ENCODE measurements around the gene WAC.

WAC gene

DNA sequence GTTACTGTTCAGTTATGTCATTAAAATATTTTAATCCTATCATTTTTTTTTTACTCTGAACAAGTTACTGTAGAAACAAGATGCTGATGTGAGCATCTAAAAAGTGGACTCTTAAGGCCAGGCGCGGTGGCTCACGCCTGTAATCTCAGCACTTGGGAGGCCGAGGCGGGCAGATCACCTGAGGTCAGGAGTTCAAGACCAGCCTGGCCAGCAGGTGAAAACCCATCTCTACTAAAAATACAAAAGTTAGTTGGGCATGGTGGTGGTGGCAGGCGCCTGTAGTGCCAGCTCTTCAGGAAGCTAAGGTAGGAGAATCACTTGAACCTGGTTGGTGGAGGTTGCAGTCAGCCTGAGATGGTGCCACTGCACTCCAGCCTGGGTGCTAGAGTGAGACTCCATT, 2.9 kb downstream of the WAC start:
- H3K4me3 ChIP-seq (ENCODE audit: low read depth, low read length), result no peak overlapping the region
- H3K9ac ChIP-seq (ENCODE audit: low read depth, low read length), result no peak overlapping the region
- peaks cover 5% of the 10 kb centered on the region for H3K4me1 ChIP-seq (ENCODE audit: control insufficient read depth, insufficient read depth, low read length)

DNA sequence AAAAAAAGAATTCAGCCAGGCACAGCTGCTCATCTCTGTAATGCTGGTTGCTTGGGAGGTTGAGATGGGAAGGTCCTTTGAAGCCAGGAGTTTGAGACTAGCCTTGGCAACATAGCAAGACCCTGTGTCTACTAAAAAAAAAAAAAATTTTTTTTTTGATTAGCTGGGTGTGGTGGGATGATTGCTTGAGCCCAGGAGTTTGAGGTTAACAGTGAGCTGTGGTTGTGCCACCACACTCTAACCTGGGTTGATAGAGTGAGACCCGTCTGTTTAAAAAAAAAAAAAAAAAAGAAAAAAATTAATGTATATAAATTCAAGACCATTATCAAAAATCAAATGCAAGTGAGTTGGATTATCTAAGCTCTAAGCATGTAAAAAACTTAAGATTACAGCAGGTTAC, 5.7 kb downstream of the WAC start:
- Histone ChIP-seq H3K9me3 (ENCODE audit: control insufficient read depth, insufficient read depth, low read length) (no peaks in the 10 kb centered on the region), H3K4me1 (ENCODE audit: control insufficient read depth, insufficient read depth, low read length) (peaks cover 2% of the 10 kb centered on the region), H3K4me3 (ENCODE audit: low read depth, low read length) (no peak overlapping the region), H3K27me3 (ENCODE audit: control insufficient read depth, insufficient read depth, low read length) (no peaks in the 10 kb centered on the region), H3K36me3 (ENCODE audit: control insufficient read depth, insufficient read depth, low read length) (peaks cover 14% of the 10 kb centered on the region), H3K9ac (ENCODE audit: low read depth, low read length) (no peak overlapping the region)

More for the DNA sequence above, 2.9 kb downstream of the WAC start:
- Histone ChIP-seq H3K9me3 (ENCODE audit: control insufficient read depth, insufficient read depth, low read length) (no peaks in the 10 kb centered on the region), H3K27me3 (ENCODE audit: control insufficient read depth, insufficient read depth, low read length) (no peaks in the 10 kb centered on the region), H3K36me3 (ENCODE audit: control insufficient read depth, insufficient read depth, low read length) (peaks cover 14% of the 10 kb centered on the region)

DNA sequence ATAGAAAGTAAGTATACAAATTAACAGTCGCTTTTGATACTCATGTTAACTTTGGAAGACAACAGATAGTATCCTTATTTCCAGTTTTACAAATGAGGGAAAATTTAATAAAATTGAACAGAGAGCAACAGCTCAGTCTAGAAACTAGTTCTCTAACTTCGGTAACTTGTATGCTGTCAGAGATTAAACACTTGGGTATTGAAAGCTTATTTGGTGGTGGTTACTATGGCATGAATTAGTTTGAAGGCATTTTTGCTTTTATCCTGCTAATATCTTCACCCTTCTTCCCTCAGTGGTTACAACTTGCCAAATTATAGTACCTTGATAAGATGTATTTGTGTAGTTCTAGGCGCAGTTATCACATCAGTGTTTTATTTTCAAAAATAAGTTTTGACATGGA, 7.2 kb downstream of the WAC start:
- Histone ChIP-seq H3K36me3 (ENCODE audit: control insufficient read depth, insufficient read depth, low read length) (peaks cover 14% of the 10 kb centered on the region), H3K4me3 (ENCODE audit: low read depth, low read length) (no peak overlapping the region), H3K9me3 (ENCODE audit: control insufficient read depth, insufficient read depth, low read length) (no peaks in the 10 kb centered on the region), H3K4me1 (ENCODE audit: control insufficient read depth, insufficient read depth, low read length) (no peaks in the 10 kb centered on the region), H3K27me3 (ENCODE audit: control insufficient read depth, insufficient read depth, low read length) (no peaks in the 10 kb centered on the region), H3K9ac (ENCODE audit: low read depth, low read length) (no peak overlapping the region)

DNA sequence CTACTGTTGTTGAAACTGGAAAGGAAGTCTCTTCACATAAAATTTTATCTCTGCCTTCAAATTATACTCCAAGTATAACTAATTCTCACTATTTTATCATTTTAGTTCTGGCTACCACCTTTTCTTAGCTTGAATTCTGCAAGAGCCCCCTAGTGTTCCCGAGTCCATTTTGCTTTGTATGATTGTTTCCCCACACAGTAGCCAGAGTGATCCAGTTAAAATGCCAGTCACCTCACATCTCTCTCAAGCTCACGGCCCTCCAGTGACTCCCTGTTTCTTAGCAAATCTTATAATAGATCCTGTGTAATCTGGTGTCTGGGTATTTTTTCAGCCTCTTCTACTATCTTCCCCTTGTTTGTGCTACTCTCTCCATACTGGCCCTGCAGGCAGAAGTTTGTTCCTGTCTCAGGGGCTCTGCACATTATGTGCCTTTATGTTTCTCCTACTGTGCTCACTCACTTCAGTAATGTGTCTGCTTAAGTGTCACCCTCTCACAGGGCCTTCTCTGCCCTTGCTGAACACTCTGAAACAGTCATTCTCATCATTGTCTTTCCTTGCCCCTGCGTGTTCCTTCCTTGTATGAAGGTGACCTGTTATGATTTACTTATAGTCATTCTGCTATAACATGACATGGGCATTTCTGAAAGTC, 8.9 kb downstream of the WAC start:
- no peaks in the 10 kb centered on the region for H3K9me3 ChIP-seq (ENCODE audit: control insufficient read depth, insufficient read depth, low read length)
- H3K27me3 ChIP-seq (ENCODE audit: control insufficient read depth, insufficient read depth, low read length), result no peaks in the 10 kb centered on the region
- peaks cover 5% of the 10 kb centered on the region for H3K36me3 ChIP-seq (ENCODE audit: control insufficient read depth, insufficient read depth, low read length)
- H3K9ac ChIP-seq (ENCODE audit: low read depth, low read length), result no peak overlapping the region
- H3K4me3 ChIP-seq (ENCODE audit: low read depth, low read length), result no peak overlapping the region
- no peaks in the 10 kb centered on the region for H3K4me1 ChIP-seq (ENCODE audit: control insufficient read depth, insufficient read depth, low read length)

DNA sequence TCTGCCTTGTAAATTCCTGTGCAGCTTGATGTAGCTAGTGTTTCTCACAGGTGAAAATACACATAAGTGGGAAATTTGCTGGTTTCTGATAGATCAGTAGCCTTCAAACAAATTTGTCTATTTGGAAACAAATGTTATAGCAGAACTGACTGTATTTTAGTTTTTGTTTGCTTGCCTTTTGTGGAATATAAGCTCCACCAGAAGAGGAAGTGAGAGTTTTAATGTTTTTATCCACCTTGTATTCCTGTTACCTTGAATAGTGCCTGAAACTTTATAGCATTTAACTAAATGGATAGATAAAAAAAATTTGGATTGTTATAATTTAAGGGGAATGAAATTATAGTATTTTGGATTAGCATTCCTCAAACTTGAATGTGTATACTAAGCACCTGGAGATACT, 9.8 kb downstream of the WAC start:
- Histone ChIP-seq H3K4me3 (ENCODE audit: low read depth, low read length) (no peak overlapping the region), H3K9me3 (ENCODE audit: control insufficient read depth, insufficient read depth, low read length) (no peaks in the 10 kb centered on the region), H3K36me3 (ENCODE audit: control insufficient read depth, insufficient read depth, low read length) (no peaks in the 10 kb centered on the region), H3K9ac (ENCODE audit: low read depth, low read length) (no peak overlapping the region), H3K27me3 (ENCODE audit: control insufficient read depth, insufficient read depth, low read length) (no peaks in the 10 kb centered on the region), H3K4me1 (ENCODE audit: control insufficient read depth, insufficient read depth, low read length) (no peaks in the 10 kb centered on the region)

DNA sequence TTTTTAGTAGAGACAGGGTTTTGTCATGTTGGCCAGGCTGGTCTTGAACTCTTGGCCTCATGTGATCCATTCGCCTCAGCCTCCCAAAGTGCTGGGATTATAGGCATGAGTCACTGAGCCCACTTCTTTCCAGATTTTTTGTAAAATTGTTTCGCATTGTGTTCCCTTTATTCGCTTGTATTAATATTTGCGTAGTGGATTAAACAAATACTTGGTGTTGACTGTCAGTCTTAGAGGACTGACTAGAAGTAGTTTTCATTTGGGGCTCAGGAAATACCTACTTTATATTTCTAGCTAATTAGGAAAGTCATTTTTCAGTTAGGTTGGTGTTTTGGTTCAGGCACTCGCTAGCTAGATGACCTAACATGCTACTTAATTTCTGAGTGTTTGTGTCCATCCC, 11.1 kb downstream of the WAC start:
- no peaks in the 10 kb centered on the region for H3K36me3 ChIP-seq (ENCODE audit: control insufficient read depth, insufficient read depth, low read length)
- no peak overlapping the region for H3K4me3 ChIP-seq (ENCODE audit: low read depth, low read length)
- no peaks in the 10 kb centered on the region for H3K4me1 ChIP-seq (ENCODE audit: control insufficient read depth, insufficient read depth, low read length)
- H3K27me3 ChIP-seq (ENCODE audit: control insufficient read depth, insufficient read depth, low read length), result no peaks in the 10 kb centered on the region
- no peaks in the 10 kb centered on the region for H3K9me3 ChIP-seq (ENCODE audit: control insufficient read depth, insufficient read depth, low read length)
- no peak overlapping the region for H3K9ac ChIP-seq (ENCODE audit: low read depth, low read length)

DNA sequence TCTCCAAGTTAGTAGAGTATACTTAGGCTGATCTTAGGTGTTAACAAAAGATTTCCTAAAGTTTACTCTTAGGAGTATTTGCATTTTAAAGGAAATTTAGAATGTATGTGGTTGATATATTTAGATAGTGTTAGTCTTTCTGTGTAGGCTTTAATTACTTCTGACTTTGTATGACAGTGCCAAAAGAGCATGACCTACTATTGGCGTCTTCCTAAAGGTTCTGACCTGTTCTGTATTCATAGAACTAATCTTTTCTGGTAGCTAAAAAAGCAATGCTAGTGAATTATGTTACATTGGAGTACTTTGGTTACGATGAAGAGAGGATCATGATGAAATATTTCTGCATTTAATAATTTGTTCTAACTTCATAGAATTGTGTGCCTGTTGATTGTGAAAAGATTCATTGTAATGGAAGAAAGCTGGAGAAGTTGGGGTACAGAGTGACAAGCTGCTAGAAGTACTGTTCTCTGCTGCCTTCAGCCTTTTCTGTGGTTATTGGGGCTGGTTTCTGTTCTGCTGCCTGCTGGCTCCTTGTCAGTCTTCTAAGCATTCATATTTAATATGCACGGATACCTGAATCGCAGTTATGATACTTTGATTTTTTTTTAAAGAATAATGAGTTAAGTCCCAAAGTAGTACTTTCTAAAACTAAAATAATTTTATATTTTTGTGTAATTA, 13.2 kb downstream of the WAC start:
- H3K36me3 ChIP-seq (ENCODE audit: control insufficient read depth, insufficient read depth, low read length), result no peaks in the 10 kb centered on the region
- no peak overlapping the region for H3K9ac ChIP-seq (ENCODE audit: low read depth, low read length)
- no peaks in the 10 kb centered on the region for H3K9me3 ChIP-seq (ENCODE audit: control insufficient read depth, insufficient read depth, low read length)
- H3K4me1 ChIP-seq (ENCODE audit: control insufficient read depth, insufficient read depth, low read length), result no peaks in the 10 kb centered on the region
- H3K27me3 ChIP-seq (ENCODE audit: control insufficient read depth, insufficient read depth, low read length), result no peaks in the 10 kb centered on the region
- H3K4me3 ChIP-seq (ENCODE audit: low read depth, low read length), result no peak overlapping the region

DNA sequence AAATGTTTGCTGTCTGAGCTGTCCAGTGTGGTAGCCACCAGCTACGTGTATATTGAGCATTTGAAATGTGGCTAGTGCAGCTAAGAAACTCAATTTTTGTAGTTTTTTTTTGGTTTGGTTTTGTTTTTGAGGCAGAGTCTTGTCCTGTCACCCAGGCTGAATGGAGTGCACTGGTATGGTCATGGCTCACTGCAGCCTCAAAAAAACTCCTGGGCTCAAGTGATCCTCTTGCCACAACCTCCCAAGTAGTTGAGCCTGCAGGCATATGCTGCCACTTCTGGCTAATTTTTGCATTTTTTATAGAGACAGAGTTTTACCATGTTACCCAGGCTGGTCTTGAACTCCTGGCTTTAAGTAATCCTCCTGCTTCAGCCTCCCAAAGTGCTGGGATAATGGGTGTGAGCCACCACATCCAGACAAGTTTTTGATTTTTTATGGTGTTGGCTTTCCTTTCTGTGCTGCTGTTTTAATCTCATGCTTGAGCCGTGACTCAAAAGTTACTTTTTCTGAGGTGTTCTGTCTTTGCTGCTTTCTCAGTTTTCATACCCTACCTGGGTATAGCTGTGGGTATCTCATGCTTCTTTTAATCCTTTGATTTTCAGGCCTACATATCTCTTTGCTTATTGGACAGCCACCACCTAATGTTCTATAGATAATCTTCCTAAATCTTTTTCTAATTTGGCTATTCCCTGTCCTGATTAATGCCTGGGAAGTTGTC, 16.0 kb downstream of the WAC start:
- Histone ChIP-seq H3K9me3 (ENCODE audit: control insufficient read depth, insufficient read depth, low read length) (no peaks in the 10 kb centered on the region), H3K4me3 (ENCODE audit: low read depth, low read length) (no peak overlapping the region), H3K4me1 (ENCODE audit: control insufficient read depth, insufficient read depth, low read length) (no peaks in the 10 kb centered on the region), H3K27me3 (ENCODE audit: control insufficient read depth, insufficient read depth, low read length) (no peaks in the 10 kb centered on the region), H3K36me3 (ENCODE audit: control insufficient read depth, insufficient read depth, low read length) (no peaks in the 10 kb centered on the region), H3K9ac (ENCODE audit: low read depth, low read length) (peak overlapping the region; percentile 16)

DNA sequence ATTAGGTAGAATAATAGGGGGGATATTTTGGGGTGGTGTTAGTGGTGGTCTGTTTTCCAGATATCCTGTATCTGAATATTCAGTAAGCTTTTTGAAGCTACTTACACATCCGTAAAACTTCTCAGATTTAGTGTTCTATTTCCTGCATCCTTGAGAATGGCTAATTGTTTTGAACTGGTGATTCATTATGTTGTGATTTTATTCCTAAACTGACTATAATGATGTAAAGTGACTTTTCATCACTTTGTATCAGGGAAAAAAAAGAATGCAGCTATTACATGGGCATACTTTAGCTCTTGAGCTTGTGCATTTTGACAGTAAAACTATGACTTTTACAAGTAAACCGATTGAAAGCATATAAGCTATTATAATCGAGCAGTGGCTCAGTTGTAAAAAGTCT, 18.2 kb downstream of the WAC start:
- H3K4me1 ChIP-seq (ENCODE audit: control insufficient read depth, insufficient read depth, low read length), result no peaks in the 10 kb centered on the region
- H3K4me3 ChIP-seq (ENCODE audit: low read depth, low read length), result no peak overlapping the region
- H3K9ac ChIP-seq (ENCODE audit: low read depth, low read length), result no peak overlapping the region
- no peaks in the 10 kb centered on the region for H3K27me3 ChIP-seq (ENCODE audit: control insufficient read depth, insufficient read depth, low read length)
- H3K36me3 ChIP-seq (ENCODE audit: control insufficient read depth, insufficient read depth, low read length), result no peaks in the 10 kb centered on the region
- H3K9me3 ChIP-seq (ENCODE audit: control insufficient read depth, insufficient read depth, low read length), result no peaks in the 10 kb centered on the region

DNA sequence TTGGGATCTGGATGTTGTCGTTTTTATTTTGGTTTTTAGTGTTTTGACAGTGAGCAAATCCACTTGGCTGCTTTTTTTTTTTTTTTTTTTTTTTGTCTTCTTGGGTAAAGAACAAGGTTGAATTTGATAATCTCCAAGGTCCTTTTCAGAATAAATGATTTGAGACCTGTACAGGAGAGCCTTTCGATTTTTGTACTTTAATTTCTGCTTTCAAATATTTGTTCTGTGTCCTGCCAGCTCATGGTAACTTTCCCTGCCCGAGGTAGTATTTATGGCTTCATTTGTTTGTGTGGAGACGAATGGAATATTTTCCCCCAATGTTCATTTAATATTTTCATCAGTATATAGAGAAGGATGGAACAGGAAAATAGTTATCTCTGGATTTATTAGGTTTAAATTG, 19.9 kb downstream of the WAC start:
- Histone ChIP-seq H3K4me3 (ENCODE audit: low read depth, low read length) (no peak overlapping the region), H3K4me1 (ENCODE audit: control insufficient read depth, insufficient read depth, low read length) (no peaks in the 10 kb centered on the region), H3K27me3 (ENCODE audit: control insufficient read depth, insufficient read depth, low read length) (no peaks in the 10 kb centered on the region), H3K9me3 (ENCODE audit: control insufficient read depth, insufficient read depth, low read length) (no peaks in the 10 kb centered on the region), H3K36me3 (ENCODE audit: control insufficient read depth, insufficient read depth, low read length) (no peaks in the 10 kb centered on the region), H3K9ac (ENCODE audit: low read depth, low read length) (no peak overlapping the region)

DNA sequence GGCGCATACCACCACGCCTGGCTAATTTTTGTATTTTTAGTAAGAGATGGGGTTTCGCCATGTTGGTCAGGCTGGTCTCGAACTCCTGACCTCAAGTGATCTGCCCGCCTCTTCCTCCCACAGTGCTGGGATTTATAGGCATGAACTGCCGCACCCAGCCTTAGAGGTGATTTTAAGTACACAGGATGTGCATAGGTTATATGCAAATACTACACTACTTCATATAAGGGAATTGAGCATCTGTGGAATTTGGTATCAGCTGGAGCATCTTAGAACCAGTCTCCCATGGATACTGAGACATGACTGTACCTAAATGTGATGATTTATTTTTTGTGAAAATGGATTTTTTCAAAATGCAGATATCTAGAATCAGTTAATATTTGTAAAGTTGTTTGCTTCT, 21.1 kb downstream of the WAC start:
- H3K4me1 ChIP-seq (ENCODE audit: control insufficient read depth, insufficient read depth, low read length), result peaks cover under 1% of the 10 kb centered on the region
- H3K9ac ChIP-seq (ENCODE audit: low read depth, low read length), result no peak overlapping the region
- H3K9me3 ChIP-seq (ENCODE audit: control insufficient read depth, insufficient read depth, low read length), result no peaks in the 10 kb centered on the region
- no peaks in the 10 kb centered on the region for H3K36me3 ChIP-seq (ENCODE audit: control insufficient read depth, insufficient read depth, low read length)
- H3K4me3 ChIP-seq (ENCODE audit: low read depth, low read length), result no peak overlapping the region
- H3K27me3 ChIP-seq (ENCODE audit: control insufficient read depth, insufficient read depth, low read length), result no peaks in the 10 kb centered on the region

DNA sequence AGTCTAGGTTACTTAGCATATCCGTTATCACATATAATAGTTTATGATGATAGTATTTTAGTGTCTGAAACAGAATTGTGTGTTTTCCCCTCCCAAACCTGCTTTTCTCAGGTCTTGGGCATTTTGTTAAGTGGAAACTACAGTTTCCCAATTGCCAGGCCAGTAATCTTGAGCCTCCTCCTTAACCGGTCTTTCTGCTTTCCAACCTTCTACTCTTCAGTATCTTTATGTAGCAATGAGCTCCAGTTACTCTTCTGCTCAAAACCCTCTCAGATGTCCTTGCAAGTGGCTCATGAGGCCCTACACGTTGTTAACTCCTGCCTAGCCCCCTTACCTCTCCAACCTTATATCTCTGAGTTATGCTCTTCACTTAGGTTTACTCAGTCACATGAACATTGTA, 22.0 kb downstream of the WAC start:
- H3K4me3 ChIP-seq (ENCODE audit: low read depth, low read length), result no peak overlapping the region
- H3K9me3 ChIP-seq (ENCODE audit: control insufficient read depth, insufficient read depth, low read length), result no peaks in the 10 kb centered on the region
- H3K9ac ChIP-seq (ENCODE audit: low read depth, low read length), result no peak overlapping the region
- peaks cover 7% of the 10 kb centered on the region for H3K4me1 ChIP-seq (ENCODE audit: control insufficient read depth, insufficient read depth, low read length)
- no peaks in the 10 kb centered on the region for H3K27me3 ChIP-seq (ENCODE audit: control insufficient read depth, insufficient read depth, low read length)
- no peaks in the 10 kb centered on the region for H3K36me3 ChIP-seq (ENCODE audit: control insufficient read depth, insufficient read depth, low read length)
